CD4-positive, alpha-beta T cell treated with Interleukin-15 for 4 hours (primary cell): ENCODE results near the gene RNU2-63P.
"Not testable (repeated sequence)": the region's sequence is repeated elsewhere in the genome, so short reads cannot be mapped to it uniquely, and the experiment has no call there.

ENCODE experiments used
- DNase-seq: peaks from one replicate; pipeline ENCODE4 v3.0.0-alpha.2; 2020; ENCODE audit warnings: low spot score

Gene RNU2-63P

GRCh38 chr2:88028931-88029330, 12.6 kb upstream of the RNU2-63P start:
- no peak for DNase-seq

- no peak for DNase-seq
Observed at GRCh38 chr2:88027697-88028389, 11.5 kb upstream of the RNU2-63P start.

GRCh38 chr2:88024509-88024908, 8.2 kb upstream of the RNU2-63P start:
- DNase-seq = no peak

- DNase-seq = no peak
Observed at GRCh38 chr2:88022669-88022921, 6.2 kb upstream of the RNU2-63P start.

- DNase-seq = no peak
Observed at GRCh38 chr2:88019985-88020384, 3.6 kb upstream of the RNU2-63P start.

- DNase-seq = no peak
Observed at GRCh38 chr2:88018909-88019308, 2.6 kb upstream of the RNU2-63P start.

- peak; percentile 5 for DNase-seq
Observed at GRCh38 chr2:88018077-88018805, 1.9 kb upstream of the RNU2-63P start.

GRCh38 chr2:88017780-88018038, 1.4 kb upstream of the RNU2-63P start:
- not testable (repeated sequence) for DNase-seq

- peak; percentile 57 for DNase-seq
Observed at GRCh38 chr2:88016960-88017779, 823 bp upstream of the RNU2-63P start.

- DNase-seq = no peak
Observed at GRCh38 chr2:88011011-88011410, 5.3 kb downstream of the RNU2-63P start.

- DNase-seq = no peak
Observed at GRCh38 chr2:88010136-88010535, 6.2 kb downstream of the RNU2-63P start.

GRCh38 chr2:88006912-88007439, 9.4 kb downstream of the RNU2-63P start:
- DNase-seq = no peak

- DNase-seq = no peak
Observed at GRCh38 chr2:88005776-88006175, 10.6 kb downstream of the RNU2-63P start.

- DNase-seq = no peak
Observed at GRCh38 chr2:88003074-88003755, 13.1 kb downstream of the RNU2-63P start.

GRCh38 chr2:88002359-88002707, 14.0 kb downstream of the RNU2-63P start:
- no peak for DNase-seq

- DNase-seq = not testable (repeated sequence)
Observed at GRCh38 chr2:88000474-88000873, 15.9 kb downstream of the RNU2-63P start.

- DNase-seq = no peak
Observed at GRCh38 chr2:87996570-87996969, 19.8 kb downstream of the RNU2-63P start.

- no peak for DNase-seq
Observed at GRCh38 chr2:87995756-87996155, 20.6 kb downstream of the RNU2-63P start.

GRCh38 chr2:87994304-87994850, 22.0 kb downstream of the RNU2-63P start:
- not testable (repeated sequence) for DNase-seq

- DNase-seq = not testable (repeated sequence)
Observed at GRCh38 chr2:87992569-87992968, 23.8 kb downstream of the RNU2-63P start.

- DNase-seq = not testable (repeated sequence)
Observed at GRCh38 chr2:87987473-87987872, 28.9 kb downstream of the RNU2-63P start.

- not testable (repeated sequence) for DNase-seq
Observed at GRCh38 chr2:87985902-87986301, 30.4 kb downstream of the RNU2-63P start.
